ENCODE data around the gene PRMT7.

- TF ChIP-seq CTCF (IDR thresholded peaks at IDR 0.05; ENCODE audit: insufficient read depth, low read length, poor library complexity, severe bottlenecking) (no peak), EZH2phosphoT487 (conservative IDR thresholded peaks at IDR 0.05; ENCODE audit: low read length) (no peak)
These were observed 36.8 kb downstream of the PRMT7 start for GRCh38 chr16:68347605-68348004.
